ENCODE results near the gene CCNY. TPM values are rescaled to one million over a fixed set of nuclear protein-coding genes. Genes with fewer than 3 reads are reported as not detected.

The CCNY gene
- total and polyA plus RNA-seq, 9 donors: 48.0 to 99.6 (median 89.1) TPM

- Histone ChIP-seq H3K9me3 (replicated peaks; ENCODE audit: control insufficient read depth, low read depth, low read length) (peaks cover 3% of the 10 kb centered on the region), H3K4me3 (ENCODE audit: low read length) (peak overlapping the region; percentile 46), H3K27me3 (ENCODE audit: control insufficient read depth, insufficient read depth, low read length) (peaks cover 7% of the 10 kb centered on the region), H3K27ac (ENCODE audit: low read length) (no peak overlapping the region), H3K4me1 (ENCODE audit: control insufficient read depth, insufficient read depth, low read length) (peaks cover 14% of the 10 kb centered on the region), H3K36me3 (ENCODE audit: control insufficient read depth, insufficient read depth, low read length) (no peaks in the 10 kb centered on the region)
- WGBS (ENCODE audit: insufficient coverage): 10% methylated on average over 68 of the region's 78 CpGs
- peak; percentile 31 for DNase-seq
Observed at GRCh38 chr10:35607475-35608327, 271.4 kb downstream of the CCNY start.

GRCh38 chr10:35608328-35608672, 272.0 kb downstream of the CCNY start:
- H3K27me3 ChIP-seq (ENCODE audit: control insufficient read depth, insufficient read depth, low read length): peaks cover 7% of the 10 kb centered on the region
- 59% methylated on average over 9 of the region's 16 CpGs for WGBS (ENCODE audit: insufficient coverage)
- no peak overlapping the region for H3K27ac ChIP-seq (ENCODE audit: low read length)
- no peaks in the 10 kb centered on the region for H3K36me3 ChIP-seq (ENCODE audit: control insufficient read depth, insufficient read depth, low read length)
- peak overlapping the region; percentile 46 for H3K4me3 ChIP-seq (ENCODE audit: low read length)
- DNase-seq: no peak
- peaks cover 3% of the 10 kb centered on the region for H3K9me3 ChIP-seq (replicated peaks; ENCODE audit: control insufficient read depth, low read depth, low read length)
- H3K4me1 ChIP-seq (ENCODE audit: control insufficient read depth, insufficient read depth, low read length): peaks cover 15% of the 10 kb centered on the region

GRCh38 chr10:35611750-35612149, 275.4 kb downstream of the CCNY start:
- no peak for DNase-seq
- Histone ChIP-seq H3K9me3 (replicated peaks; ENCODE audit: control insufficient read depth, low read depth, low read length) (no peaks in the 10 kb centered on the region), H3K27me3 (ENCODE audit: control insufficient read depth, insufficient read depth, low read length) (peaks cover 7% of the 10 kb centered on the region), H3K4me3 (ENCODE audit: low read length) (no peak overlapping the region), H3K27ac (ENCODE audit: low read length) (no peak overlapping the region), H3K36me3 (ENCODE audit: control insufficient read depth, insufficient read depth, low read length) (no peaks in the 10 kb centered on the region), H3K4me1 (ENCODE audit: control insufficient read depth, insufficient read depth, low read length) (peaks cover 10% of the 10 kb centered on the region)
- 84% methylated on average over 4 of the region's 6 CpGs for whole genome bisulfite sequencing (ENCODE audit: insufficient coverage)

DNA sequence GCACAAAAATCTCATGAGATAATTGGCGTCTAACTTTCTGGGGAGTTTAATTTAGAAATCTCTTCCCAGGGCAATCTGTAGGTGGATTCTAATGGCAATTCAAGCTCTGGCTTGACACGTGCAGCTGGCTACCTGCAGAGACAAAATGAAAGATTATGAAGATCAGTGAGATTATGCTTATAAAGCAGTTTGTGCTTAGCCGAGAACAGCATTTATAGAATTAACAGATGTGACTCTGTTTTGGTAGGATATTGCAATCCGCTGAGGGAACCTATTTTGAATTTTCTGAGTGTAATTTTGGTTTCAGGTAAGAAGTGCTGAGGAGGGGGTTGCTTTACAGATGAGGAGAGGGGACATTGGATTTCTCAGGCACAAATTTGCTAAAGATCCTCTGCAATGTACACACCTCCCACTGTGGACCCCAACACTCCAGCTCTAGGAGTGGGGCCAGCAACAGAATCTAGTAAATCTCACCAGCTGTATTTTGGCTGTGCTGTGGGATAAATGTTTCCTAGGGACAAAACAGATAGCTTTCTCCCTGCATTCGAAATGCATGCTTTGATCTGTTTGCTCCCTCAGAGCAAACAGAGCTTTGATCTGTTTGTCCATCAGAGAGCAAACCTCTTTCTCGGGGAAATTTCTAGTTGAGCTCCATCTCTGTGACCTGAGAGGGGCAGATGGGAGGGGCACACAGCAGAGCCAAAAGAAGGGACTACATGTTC, 276.2 kb downstream of the CCNY start:
- H3K36me3 ChIP-seq (ENCODE audit: control insufficient read depth, insufficient read depth, low read length): no peaks in the 10 kb centered on the region

DNA sequence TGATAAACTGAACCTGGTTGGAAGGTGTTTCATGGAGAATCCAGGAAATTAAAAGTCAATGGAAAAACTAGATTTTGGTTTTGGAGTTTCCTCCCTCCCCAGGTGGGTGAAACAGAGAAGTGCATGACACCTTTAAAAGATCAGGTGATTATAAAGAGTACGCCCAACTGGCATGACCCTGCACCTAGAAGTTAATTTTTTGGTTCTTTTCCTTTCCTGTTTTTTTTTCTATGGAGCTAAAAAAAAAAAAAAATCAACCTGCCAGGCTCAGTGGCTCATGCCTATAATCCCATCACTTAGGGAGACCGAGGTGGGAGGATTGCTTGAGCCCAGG, 276.8 kb downstream of the CCNY start:
- no peak for DNase-seq
- H3K36me3 ChIP-seq (ENCODE audit: control insufficient read depth, insufficient read depth, low read length): no peaks in the 10 kb centered on the region
- H3K9me3 ChIP-seq (replicated peaks; ENCODE audit: control insufficient read depth, low read depth, low read length): no peaks in the 10 kb centered on the region
- H3K4me1 ChIP-seq (ENCODE audit: control insufficient read depth, insufficient read depth, low read length): peaks cover 6% of the 10 kb centered on the region
- no peak overlapping the region for H3K4me3 ChIP-seq (ENCODE audit: low read length)
- no peak overlapping the region for H3K27ac ChIP-seq (ENCODE audit: low read length)
- no CpG with 5 or more reads among the region's 2 CpGs for WGBS (ENCODE audit: insufficient coverage)
- H3K27me3 ChIP-seq (ENCODE audit: control insufficient read depth, insufficient read depth, low read length): no peaks in the 10 kb centered on the region

More for the DNA sequence above, 276.2 kb downstream of the CCNY start:
- Histone ChIP-seq H3K27me3 (ENCODE audit: control insufficient read depth, insufficient read depth, low read length) (peaks cover 3% of the 10 kb centered on the region), H3K27ac (ENCODE audit: low read length) (no peak overlapping the region), H3K4me1 (ENCODE audit: control insufficient read depth, insufficient read depth, low read length) (peaks cover 10% of the 10 kb centered on the region), H3K9me3 (replicated peaks; ENCODE audit: control insufficient read depth, low read depth, low read length) (no peaks in the 10 kb centered on the region), H3K4me3 (ENCODE audit: low read length) (no peak overlapping the region)
- WGBS (ENCODE audit: insufficient coverage): 14% methylated on average over 5 of the region's 6 CpGs
- DNase-seq: no peak

- no peak overlapping the region for H3K27ac ChIP-seq (ENCODE audit: low read length)
- no peaks in the 10 kb centered on the region for H3K27me3 ChIP-seq (ENCODE audit: control insufficient read depth, insufficient read depth, low read length)
- peak; percentile 64 for DNase-seq
- H3K9me3 ChIP-seq (replicated peaks; ENCODE audit: control insufficient read depth, low read depth, low read length): no peaks in the 10 kb centered on the region
- no peak overlapping the region for H3K4me3 ChIP-seq (ENCODE audit: low read length)
- WGBS (ENCODE audit: insufficient coverage): 42% methylated on average over 2 of the region's 8 CpGs
- H3K4me1 ChIP-seq (ENCODE audit: control insufficient read depth, insufficient read depth, low read length): peaks cover 2% of the 10 kb centered on the region
- H3K36me3 ChIP-seq (ENCODE audit: control insufficient read depth, insufficient read depth, low read length): no peaks in the 10 kb centered on the region
Observed at GRCh38 chr10:35613597-35614226, 277.4 kb downstream of the CCNY start.

- Histone ChIP-seq H3K9me3 (replicated peaks; ENCODE audit: control insufficient read depth, low read depth, low read length) (no peaks in the 10 kb centered on the region), H3K27me3 (ENCODE audit: control insufficient read depth, insufficient read depth, low read length) (no peaks in the 10 kb centered on the region), H3K36me3 (ENCODE audit: control insufficient read depth, insufficient read depth, low read length) (no peaks in the 10 kb centered on the region), H3K4me3 (ENCODE audit: low read length) (no peak overlapping the region), H3K4me1 (ENCODE audit: control insufficient read depth, insufficient read depth, low read length) (peaks cover 2% of the 10 kb centered on the region), H3K27ac (ENCODE audit: low read length) (no peak overlapping the region)
- no peak for DNase-seq
- WGBS (ENCODE audit: insufficient coverage): 100% methylated on average over 1 of the region's 5 CpGs
Observed at GRCh38 chr10:35614312-35614711, 278.0 kb downstream of the CCNY start.

Other genes with a start within 250 kb of the CCNY start
- 30.9 TPM for gene CUL2, start 246.2 kb upstream of the CCNY start, total RNA-seq
- 10 to 100 TPM; 27.1 to 39.1 (median 35.9) TPM for gene CUL2, start 246.2 kb upstream of the CCNY start, polyA plus RNA-seq (ENCODE audit: insufficient read depth in 1 of 8, insufficient read length in 8 of 8, low replicate concordance in 1 of 8)
- 41.4 TPM for gene CREM, start 209.7 kb upstream of the CCNY start, total RNA-seq
- 10 to 100 TPM; 48.6 to 58.6 (median 52.6) TPM for gene CREM, start 209.7 kb upstream of the CCNY start, polyA plus RNA-seq (ENCODE audit: insufficient read depth in 1 of 8, insufficient read length in 8 of 8, low replicate concordance in 1 of 8)

Data from muscle of leg (tissue), 11 donors.